T1000 (cell line): Measurements from ENCODE around the gene FAM209A.
"Not testable (repeated sequence)": the region's sequence is repeated elsewhere in the genome, so short reads cannot be mapped to it uniquely, and the experiment has no call there.

Source experiments
- DNase-seq: peaks from one replicate; lab custom pipeline; 2025; ENCODE audit warnings: mixed read lengths; lab: John Stamatoyannopoulos, UW

FAM209A gene, protein sequence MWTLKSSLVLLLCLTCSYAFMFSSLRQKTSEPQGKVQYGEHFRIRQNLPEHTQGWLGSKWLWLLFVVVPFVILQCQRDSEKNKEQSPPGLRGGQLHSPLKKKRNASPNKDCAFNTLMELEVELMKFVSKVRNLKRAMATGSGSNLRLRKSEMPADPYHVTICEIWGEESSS

DNA sequence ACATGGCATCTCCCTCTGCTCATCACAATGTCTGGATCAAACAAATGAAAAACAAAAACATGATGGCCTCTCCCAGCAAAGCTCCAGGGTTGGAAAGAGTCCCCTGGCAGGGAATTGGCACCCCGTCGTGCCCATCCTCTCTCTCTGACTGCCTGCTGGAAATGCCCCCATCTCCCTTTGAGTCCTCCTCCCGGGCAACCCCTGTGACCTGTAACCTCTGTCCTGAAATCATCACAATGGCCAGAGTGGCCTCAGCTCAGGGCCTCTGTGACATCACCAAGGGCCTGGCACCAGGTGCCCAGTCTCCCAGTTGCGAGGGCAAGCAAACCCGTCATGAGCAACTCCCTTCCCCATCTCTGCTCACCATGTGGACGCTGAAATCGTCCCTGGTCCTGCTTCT, at the start of gene FAM209A:
TSS of gene FAM209A (plus strand) at position 301 of the 400 bp plus-strand sequence. CDS start at position 366, 65 bp downstream.
- not testable (repeated sequence) for DNase-seq

- DNase-seq, result no peak
Measured at GRCh38 chr20:56483970-56484369, 40.6 kb upstream of the FAM209A start.

DNA sequence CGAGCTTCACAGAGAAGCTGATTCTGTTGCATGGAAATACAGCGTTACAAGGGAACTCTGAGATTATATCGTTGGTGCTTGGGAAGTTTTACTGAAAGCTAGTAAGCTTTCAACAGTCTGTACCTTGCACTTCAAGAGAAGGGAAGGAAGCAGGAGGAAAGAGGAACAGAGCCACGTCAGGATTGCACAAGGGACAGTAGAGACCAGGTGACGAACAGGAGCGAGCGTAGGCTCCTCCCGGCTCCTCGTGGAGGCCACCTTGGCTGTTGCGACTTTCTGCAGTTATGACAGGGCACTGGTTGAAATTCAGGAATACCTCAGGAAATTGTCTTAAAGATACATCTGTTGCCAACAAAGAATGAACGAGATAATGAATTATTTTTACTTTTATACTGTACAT, 37.3 kb upstream of the FAM209A start:
- DNase-seq, result no peak

DNA sequence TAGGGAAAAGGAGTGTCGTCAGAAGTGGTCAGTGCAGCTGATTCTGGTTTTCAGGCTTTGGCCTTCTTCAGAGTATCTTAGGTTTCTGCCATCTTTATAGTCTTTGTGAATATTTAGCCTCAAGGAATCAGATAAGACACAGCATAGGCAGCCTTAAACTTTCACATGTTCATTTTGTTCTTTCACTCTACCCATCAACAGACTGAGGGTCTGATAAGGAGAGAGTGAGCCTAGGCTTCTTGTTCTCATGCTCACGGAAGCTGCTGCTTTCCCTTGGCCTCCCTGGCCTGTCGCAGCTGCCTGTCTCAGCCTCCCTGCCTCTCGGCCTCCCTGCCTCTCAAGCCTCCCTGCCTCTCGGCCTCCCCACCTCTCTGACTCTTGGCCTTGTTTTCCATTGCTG, 36.0 kb upstream of the FAM209A start:
- DNase-seq, result no peak

DNA sequence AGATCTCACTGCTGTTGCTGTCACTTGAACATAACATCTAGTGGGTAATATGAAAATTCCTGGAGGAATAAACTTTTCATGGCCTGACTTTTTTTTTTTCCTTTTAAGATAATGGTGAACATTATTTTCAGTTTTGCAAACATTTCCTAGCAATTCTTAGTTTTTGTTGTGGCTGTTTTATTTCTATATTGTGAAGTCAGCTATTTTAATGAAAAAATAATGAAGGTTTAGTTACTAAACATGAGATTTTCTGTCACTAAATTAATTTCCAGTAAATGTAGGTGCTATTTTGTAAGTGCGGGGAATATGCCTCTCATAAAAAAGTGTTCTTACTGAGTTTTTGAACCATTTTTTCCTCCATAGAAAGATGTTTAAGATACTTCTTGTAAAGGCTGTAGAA, 23.4 kb upstream of the FAM209A start:
- DNase-seq, result no peak

GRCh38 chr20:56503916-56504315, 20.6 kb upstream of the FAM209A start:
- DNase-seq, result no peak

DNA sequence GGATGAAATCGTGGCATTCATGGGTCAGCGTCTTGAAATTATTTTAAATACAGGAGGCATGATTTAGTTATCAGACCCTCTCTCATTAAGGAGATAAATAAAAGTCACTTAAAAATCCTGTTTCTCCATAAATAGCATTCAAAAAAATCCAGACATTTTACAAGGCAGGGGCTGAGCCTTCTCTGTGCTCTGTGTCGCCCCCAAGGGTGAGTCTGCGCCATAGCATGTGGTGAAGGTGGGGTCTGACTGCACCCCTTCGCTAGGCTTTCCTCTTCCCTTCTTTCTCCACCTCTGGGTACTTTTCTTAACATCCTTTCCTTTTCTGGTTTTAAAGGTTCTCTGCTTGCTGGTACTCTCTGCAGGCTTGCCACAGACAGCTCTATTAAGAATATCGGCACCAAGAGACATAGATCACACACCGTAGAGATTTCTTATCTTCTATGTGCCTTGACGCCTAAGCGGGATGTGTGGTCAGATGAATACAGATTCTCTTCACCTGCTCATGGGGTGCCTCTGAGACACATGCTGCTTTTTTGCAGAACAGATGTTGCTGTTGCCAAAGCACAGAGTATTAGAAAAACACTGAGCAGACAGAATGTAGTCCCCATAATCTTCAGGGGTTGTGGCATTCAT, 20.1 kb upstream of the FAM209A start:
- DNase-seq, result no peak

DNA sequence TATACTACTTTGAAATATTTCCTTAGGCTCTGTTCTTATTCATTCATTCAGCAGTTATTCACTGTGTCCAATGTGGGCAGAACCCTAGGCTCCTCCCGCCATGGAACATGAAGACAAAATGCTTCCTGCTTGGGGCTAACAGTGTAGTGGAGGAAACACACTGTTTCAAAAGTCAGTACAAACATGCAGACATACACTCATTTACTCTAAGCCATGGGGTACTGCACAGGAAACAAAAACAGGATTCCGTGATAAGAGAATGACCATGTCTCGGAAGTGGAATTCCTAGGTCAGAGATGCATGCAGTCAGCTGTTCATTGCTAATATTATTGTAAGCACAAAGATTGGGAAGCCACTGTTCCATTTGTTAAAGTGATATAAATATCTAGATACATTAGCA, 18.4 kb upstream of the FAM209A start:
- DNase-seq, result no peak

- DNase-seq, result no peak
Measured at GRCh38 chr20:56511926-56512325, 12.6 kb upstream of the FAM209A start.

- DNase-seq, result no peak
Measured at GRCh38 chr20:56513161-56514150, 11.1 kb upstream of the FAM209A start.

DNA sequence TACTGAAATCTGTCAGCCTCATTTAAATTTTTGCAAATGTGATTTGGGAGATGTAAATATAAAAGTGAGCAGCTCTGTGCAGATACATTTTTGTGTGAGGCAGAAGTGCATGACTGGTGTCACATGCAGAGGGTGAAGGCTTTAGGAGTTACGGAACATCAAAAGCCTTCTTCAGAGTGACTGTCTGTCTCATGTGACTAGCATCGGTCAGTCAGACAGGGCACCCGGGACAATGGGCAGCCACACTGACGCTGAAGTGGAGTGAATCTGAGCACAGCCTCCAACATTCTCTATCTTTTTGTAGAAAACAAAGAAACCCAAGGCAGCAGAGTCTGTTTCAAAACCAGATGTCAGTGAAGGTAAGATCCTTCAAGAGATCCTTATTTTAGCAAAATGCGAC, 7.9 kb upstream of the FAM209A start:
- DNase-seq, result no peak

- no peak for DNase-seq
Measured at GRCh38 chr20:56517211-56517610, 7.3 kb upstream of the FAM209A start.

- no peak for DNase-seq
Measured at GRCh38 chr20:56517641-56518040, 6.9 kb upstream of the FAM209A start.

DNA sequence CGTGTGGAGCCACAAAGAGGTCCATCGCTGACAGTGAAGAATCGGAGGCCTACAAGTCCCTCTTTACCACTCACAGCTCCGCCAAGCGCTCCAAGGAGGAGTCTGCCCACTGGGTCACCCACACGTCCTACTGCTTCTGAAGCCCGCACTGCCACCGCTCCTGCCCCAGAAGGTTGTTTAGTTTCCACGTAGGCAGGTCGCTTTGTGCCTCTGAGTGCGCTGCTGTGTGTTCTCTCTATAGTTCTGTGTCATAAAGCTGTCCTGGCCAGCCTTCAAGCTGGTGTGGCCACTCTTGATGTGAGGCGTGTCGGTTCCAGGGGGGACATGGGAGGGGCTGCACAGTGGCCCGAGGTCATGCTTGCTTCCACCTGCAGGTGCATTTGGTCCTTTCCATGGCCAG, 6.4 kb upstream of the FAM209A start:
- DNase-seq, result no peak

DNA sequence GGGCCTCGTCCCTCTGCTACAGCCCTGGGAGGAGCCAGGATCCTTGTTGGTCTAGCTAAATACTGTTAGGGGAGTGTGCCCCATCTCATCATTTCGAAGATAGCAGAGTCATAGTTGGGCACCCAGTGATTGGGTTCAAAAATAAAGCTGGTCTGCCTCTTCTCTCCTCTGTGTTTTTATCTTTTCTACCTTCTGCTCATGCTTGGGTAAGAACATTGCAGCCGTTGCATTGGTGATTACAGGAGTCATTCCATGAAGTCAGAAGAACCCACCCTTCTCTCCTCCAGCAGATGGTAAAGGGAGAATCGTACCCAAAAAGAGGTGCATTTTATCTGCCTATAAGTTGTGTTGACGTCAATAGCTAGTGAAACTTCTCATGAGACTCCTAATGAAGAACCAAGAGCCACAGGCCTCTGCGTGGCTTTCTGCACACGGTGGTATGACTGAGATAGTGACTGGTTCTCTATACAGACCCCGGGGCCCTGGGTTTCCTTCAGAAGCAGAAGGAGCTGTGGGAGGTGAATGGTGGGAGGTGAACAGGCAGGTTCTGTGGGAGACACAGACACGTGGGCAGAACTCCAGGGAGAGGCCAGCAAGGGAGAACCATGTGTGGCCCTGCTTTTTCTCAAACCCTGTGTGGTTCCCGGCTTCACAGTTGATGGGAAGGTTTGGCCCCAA, 5.7 kb upstream of the FAM209A start:
- DNase-seq, result no peak

DNA sequence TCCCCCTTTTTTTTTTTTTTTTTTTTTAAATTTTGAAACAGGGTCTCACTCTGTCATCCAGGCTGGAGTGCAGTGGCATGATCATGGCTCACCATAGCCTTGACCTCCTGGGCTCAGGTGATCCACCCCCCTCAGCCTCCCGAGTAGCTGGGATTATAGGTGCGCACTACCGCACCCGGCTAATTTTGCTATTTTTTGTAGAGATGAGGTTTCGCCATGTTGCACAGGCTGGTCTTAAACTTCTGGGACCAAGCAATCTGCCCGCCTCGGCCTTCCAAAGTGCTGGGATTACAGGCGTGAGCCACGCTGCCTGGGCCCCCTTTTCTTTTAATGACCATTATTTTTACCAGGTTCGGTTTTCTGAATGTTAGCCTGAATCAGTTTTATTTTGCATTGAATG, 5.0 kb upstream of the FAM209A start:
- DNase-seq, result no peak

- no peak for DNase-seq
Measured at GRCh38 chr20:56520180-56520579, 4.4 kb upstream of the FAM209A start.

GRCh38 chr20:56520746-56521354, 3.7 kb upstream of the FAM209A start:
- not testable (repeated sequence) for DNase-seq

DNA sequence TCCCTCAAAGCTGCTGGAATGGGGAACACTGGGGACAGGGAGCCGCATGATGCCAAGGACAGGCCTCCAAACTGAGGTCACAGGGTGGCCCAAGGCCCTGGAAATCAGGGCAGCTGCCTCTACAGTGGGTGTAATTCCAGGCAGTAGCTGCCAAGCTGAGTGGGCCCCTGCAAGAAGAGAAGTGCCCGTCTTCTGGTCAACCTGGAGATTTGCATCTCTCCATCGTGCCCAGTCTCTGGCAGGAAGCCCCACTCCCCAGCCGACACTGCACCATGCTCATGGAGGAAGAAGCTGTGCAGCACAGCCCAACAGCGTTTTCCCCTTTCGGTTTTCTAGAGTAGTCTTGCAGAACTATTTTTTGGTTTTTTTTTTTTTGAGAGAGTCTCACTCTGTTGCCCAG, 2.2 kb upstream of the FAM209A start:
- no peak for DNase-seq

- DNase-seq, result no peak
Measured at GRCh38 chr20:56527521-56527920, 3.0 kb downstream of the FAM209A start.

DNA sequence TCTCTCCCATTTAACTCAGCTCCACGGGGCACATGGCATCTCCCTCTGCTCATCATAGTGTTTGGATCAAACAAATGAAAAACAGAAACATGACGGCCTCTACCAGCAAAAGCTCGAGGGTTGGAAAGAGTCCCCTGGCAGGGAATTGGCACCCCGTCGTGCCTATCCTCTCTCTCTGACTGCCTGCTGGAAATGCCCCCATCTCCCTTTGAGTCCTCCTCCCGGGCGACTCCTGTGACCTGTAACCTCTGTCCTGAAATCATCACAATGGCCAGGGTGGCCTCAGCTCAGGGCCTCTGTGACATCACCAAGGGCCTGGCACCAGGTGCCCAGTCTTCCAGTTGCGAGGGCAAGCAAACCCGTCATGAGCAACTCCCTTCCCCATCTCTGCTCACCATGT, 8.4 kb downstream of the FAM209A start, which contains the start of gene FAM209B:
TSS of gene FAM209B (plus strand) at position 301 of the 400 bp plus-strand sequence. CDS start at position 397, 96 bp downstream.
- DNase-seq, result not testable (repeated sequence)

GRCh38 chr20:56537997-56538396, 13.5 kb downstream of the FAM209A start:
- DNase-seq, result no peak
